Measurements from ENCODE around the gene HDLBP.

GRCh38 chr2:241225983-241226382, 89.5 kb downstream of the HDLBP start:
- no peak for TF ChIP-seq CTCF (IDR thresholded peaks at IDR 0.05)
- TF ChIP-seq POLR2AphosphoS5 (IDR thresholded peaks at IDR 0.05; ENCODE audit: insufficient read depth in 1 of 2, low read depth in 1 of 2) = no peak
- no peak for TF ChIP-seq POLR2A (IDR thresholded peaks at IDR 0.05)
